ENCODE data around the gene ASXL2.
"Not testable (repeated sequence)": the region's sequence is repeated elsewhere in the genome, so short reads cannot be mapped to it uniquely, and the experiment has no call there.

ASXL2 gene

GRCh38 chr2:25832897-25833296 lies 45.4 kb downstream of the ASXL2 start:
- DNase-seq: no peak

- no peak for DNase-seq
These were observed 46.4 kb downstream of the ASXL2 start for GRCh38 chr2:25831746-25832449.

- no peak for DNase-seq
These were observed 48.5 kb downstream of the ASXL2 start for GRCh38 chr2:25829828-25830227.

GRCh38 chr2:25829377-25829704 lies 48.9 kb downstream of the ASXL2 start:
- no peak for DNase-seq

- DNase-seq: not testable (repeated sequence)
These were observed 49.5 kb downstream of the ASXL2 start for GRCh38 chr2:25828532-25829376.

GRCh38 chr2:25825238-25825637 lies 53.0 kb downstream of the ASXL2 start:
- no peak for DNase-seq

- no peak for DNase-seq
These were observed 53.6 kb downstream of the ASXL2 start for GRCh38 chr2:25824718-25825117.

GRCh38 chr2:25824216-25824615 lies 54.1 kb downstream of the ASXL2 start:
- no peak for DNase-seq

GRCh38 chr2:25822190-25823117 lies 55.8 kb downstream of the ASXL2 start:
- peak; percentile 45 for DNase-seq

GRCh38 chr2:25821225-25822056 lies 56.8 kb downstream of the ASXL2 start:
- DNase-seq: no peak

- DNase-seq: no peak
These were observed 58.7 kb downstream of the ASXL2 start for GRCh38 chr2:25819597-25820039.

- DNase-seq: no peak
These were observed 60.7 kb downstream of the ASXL2 start for GRCh38 chr2:25817630-25818029.

GRCh38 chr2:25817006-25817405 lies 61.3 kb downstream of the ASXL2 start:
- no peak for DNase-seq

- no peak for DNase-seq
These were observed 62.0 kb downstream of the ASXL2 start for GRCh38 chr2:25816249-25816648.

- DNase-seq: no peak
These were observed 63.6 kb downstream of the ASXL2 start for GRCh38 chr2:25814681-25815080.

- no peak for DNase-seq
These were observed 67.9 kb downstream of the ASXL2 start for GRCh38 chr2:25810428-25810827.

GRCh38 chr2:25809646-25810045 lies 68.6 kb downstream of the ASXL2 start:
- no peak for DNase-seq

- DNase-seq: no peak
These were observed 70.3 kb downstream of the ASXL2 start for GRCh38 chr2:25808006-25808383.

- no peak for DNase-seq
These were observed 71.3 kb downstream of the ASXL2 start for GRCh38 chr2:25806941-25807340.

GRCh38 chr2:25805987-25806386 lies 72.3 kb downstream of the ASXL2 start:
- no peak for DNase-seq

- no peak for DNase-seq
These were observed 73.9 kb downstream of the ASXL2 start for GRCh38 chr2:25804338-25804737.

- DNase-seq: no peak
These were observed 79.0 kb downstream of the ASXL2 start for GRCh38 chr2:25799301-25799700.
